GM19468 (cell line): ENCODE measurements around the gene APBB3.
A peak's percentile ranks its signal among the peaks of the same experiment; 100 is the strongest.

Source experiments
- ATAC-seq: cut with Tn5 transposase; IDR thresholded peaks from one replicate; pipeline ENCODE4 v1.9.1; 2021; ENCODE audit warnings: mild to moderate bottlenecking, moderate library complexity, moderate number of reproducible peaks; ENCODE audit not compliant: unreplicated experiment; ENCODE audit errors: extremely low read depth

The APBB3 gene

DNA sequence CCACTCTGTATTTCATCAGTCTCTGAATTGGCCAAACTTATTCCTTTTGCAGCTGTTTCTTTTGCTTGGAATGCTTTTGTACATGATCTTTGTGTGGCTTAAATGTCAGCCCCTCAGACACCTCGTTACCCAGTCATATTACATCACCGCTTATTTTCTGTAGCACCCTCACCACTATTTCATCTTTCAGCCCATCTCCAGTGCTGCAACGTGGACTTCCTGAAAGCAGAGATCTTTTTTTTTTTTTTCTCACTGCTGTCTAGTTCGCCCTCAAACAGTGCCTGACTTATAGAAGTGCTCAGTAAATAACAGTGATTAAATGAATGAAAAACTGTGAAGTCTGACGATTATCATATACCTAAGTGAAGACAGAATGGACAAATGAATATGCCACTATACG is 8.0 kb downstream of the APBB3 start:
- no peak for ATAC-seq

DNA sequence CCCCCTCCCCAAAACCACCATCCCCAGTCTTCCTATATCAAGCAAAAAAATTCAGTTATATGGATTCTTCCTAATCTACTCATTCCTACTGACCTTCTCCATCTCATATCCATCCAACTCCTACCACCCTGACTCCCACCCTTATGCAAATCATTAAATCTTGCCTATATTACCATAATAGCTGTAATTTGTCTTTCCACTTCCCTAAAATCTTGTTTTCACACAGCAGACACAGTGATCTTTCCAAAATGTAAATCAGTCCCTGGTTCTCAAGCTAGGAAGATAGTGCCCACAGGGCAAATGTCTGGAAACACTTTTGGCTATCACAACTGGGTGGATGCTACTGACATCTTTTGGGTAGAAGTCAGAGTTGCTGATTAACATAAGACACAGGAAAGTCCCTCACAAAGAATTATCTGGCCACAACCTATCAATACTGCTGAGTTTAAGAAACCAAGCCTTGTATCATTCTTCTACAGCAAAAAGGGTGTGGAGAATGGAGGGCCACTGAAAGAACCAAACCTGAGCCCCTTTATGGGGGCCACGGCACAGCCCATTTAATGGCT is 8.6 kb downstream of the APBB3 start:
- no peak for ATAC-seq

DNA sequence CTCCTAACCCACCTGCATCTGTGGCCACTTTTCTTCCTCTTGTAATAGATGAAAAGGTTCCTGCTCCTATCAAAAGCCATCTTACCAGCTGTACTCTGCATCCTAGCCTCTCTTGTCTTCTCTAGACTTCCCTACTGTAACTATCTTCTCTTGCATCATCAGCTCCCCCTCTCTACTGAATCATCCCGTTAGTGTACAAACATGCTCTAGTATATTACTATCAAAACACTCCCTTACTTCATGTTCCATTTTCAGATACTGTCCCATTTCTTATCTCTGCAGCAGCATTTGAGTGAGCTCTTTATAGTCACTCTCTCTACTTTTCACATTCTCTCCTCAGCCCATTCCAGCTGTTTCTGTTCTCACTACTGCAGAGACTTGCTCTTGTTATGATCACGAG is 9.9 kb downstream of the APBB3 start:
- ATAC-seq: no peak

DNA sequence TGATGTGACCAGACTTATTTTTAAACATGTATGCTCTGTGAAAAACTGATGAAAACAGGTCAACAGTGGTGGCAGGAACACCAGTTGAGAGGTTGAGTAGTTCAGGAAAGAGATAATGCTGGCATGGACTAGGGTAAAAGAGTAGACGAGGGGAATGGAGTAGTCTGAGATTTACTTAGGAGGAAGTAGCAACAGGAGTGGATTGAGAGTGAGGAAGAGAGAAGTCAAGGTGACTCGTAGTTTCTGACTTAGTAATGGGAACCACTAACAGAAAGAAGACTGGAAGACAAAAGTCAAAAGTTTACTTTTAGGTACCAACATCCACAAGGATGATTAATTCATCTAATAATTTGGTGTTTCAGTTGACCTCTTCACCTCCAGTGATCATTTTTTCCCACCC is 10.7 kb downstream of the APBB3 start:
- ATAC-seq: no peak

DNA sequence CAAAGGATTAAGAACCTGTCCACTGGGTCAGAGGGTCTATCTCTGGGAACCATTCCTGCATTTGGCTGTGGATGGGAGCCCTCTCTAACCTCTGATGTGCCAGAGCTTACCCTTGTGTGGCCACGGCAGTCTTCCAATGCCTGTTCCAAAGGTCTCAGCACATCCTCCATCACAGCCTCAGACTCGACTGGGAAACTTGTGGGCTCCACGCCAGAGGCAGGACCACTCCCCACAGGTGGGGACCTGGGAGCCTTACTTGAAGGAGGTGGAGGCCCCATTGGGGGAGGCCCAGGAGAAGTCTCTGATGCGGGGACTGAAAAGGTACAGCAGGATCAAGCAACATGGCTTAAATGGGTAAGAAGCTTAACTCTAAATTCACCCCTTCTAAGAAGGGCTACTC is 12.5 kb downstream of the APBB3 start:
- ATAC-seq: no peak

DNA sequence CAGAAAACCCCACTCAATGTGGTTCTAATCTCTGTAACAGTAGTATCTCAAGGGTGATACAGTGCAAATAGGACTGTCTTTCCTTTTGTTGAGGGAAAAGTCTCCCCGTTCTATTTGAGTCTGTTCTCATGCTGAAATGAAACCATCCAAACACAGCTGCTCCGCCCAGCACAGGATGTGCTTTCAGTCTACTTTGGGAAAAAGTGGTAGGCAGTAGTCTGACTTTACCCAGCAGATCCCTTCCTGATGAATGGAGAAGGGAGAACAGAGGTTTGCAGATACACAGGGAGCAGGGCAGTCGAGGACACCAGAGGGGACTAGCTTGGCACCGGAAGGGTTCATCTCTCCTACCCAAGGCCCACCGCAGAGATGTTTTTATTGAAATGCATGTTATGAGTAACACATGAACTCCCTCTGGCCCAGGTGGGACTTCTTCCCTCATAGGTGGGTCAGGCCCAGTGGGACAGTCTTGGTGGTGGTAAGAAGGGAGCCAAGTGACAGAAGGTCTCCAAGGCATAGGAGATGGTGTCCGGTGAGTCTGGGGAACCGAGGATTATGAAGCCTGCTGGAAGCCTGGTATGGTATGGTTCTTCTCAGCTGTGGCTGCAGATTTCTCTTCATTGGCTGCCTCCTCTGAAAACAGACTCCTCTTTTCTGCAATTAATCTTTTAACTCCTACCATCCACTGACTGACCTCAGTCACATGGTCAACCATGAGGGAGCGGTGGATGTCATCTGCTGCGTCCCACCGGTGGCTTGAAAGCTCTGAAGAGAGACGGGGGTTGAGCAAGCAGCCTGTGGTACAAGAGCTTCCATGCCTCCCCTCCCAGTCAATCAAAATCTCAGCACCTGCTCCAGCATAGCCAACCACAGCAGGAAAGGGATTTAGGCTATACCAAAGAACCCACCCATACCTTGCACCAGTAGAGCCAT is 14.0 kb downstream of the APBB3 start:
- ATAC-seq: no peak

DNA sequence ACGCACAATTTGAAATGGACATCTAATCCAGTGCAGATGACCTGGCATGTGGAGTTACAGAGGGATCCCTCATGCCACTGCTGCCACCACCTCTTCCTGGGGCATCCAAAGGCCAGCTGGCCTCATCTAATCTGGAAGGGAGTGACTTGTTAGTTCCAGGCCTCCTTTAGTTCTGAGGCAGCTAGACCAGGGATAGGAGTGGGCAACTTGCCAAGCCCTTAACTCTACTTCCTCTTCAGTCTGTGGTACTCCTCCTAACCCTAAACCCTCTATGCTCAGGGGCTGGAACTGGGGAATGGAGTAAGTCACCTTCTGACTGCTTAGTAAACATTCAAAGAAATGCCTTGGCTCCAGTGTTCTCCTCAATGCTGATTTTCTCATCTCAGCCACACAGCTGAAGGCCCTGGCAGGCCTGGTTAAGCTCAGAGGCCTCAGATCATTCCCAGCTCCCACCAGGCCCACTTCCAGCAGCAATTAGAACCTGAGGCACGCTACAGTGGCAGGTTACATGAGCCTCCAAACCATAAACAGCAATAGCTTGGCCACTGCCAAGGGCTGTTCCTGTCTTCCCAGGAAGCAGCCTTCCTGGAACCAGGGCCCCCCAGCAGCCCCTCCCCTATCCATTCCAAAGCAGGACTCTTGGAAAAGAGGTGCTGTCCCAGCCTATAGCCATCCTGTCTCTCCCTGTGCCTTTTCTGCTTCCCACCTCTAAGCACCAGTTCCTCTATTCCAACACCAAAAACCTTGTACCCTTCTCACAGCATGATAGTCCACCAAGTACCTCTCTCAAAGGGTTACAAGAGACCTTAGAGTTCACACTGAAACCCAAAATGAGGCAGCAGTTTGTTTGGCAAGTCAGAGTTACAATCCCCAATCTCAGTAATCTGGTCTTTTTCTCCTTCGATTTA is 14.9 kb downstream of the APBB3 start:
- no peak for ATAC-seq

DNA sequence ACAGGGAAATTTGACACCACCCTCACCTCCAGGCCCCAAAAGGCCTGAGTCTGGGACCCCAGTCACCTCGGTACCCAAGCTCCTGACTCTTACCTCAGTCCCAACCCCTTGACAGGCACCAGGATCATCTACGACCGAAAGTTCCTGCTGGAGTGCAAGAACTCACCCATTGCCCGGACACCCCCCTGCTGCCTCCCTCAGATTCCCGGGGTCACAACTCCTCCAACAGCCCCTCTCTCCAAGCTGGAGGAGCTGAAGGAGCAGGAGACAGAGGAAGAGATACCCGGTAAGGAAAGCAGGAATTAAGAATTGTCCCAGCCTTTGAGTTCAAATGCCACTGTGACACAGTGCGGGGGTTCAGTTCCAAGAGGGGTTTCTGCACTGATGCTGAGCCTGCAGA is 15.6 kb downstream of the APBB3 start:
- no peak for ATAC-seq

DNA sequence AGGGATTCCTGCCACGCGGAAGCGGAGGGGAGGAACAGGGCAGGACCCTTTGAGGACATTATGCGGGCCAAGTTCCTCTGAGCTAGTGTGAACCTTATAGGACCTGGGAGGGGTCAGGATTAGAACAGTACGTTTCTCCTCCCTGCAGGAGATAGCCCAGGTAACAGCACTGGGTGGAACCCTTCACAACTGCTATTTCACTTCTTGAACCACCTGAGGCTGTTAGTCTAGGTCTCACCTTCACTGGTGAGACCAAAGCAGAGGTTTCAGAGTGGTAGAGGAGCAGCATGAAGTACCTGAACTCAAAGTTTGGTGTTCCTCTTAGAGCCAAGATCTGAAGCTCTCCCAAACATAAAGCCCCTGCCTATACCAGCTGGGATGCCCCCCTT is 16.1 kb downstream of the APBB3 start:
- no peak for ATAC-seq

DNA sequence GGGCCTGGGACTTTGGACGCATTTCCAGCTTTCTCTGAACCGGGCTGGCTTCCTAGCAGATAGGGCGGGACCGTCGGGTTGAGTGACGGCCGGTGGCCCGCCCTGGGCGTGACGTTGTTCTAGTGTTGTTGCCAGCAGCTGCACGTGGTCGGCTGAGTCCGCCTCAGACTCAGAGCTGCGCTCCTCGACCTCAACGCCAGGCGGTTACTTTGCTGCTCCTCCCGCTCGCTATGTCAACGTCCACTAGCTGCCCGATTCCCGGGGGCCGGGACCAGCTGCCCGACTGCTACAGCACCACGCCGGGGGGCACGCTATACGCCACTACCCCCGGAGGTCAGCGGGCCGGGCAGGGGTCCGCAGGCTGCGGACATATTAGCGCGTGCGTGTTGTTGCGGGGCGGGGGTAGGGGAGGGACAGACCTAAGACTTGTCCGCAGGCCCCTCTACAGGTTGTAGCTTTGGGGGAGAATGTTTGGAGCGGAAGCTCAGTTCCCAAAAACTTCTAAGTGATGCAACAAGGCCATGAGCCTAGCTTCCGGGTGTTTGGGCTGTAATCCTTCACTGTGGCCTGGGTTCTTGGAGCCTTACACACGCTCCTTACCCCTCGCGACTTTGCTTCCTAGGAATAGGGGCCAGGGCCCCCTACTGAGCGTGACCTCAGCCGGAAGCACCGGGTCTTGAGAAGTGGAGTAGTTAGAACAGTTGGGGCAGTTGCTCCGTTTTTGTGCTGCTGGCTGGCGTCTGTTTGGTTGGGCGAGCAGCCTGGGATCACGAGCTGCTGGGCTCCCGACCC is 16.7 kb downstream of the APBB3 start, which contains the start of gene EIF4EBP3:
Gene EIF4EBP3, plus strand, starts transcription at position 155 of the 792 bp plus-strand sequence. Its CDS starts 76 bp downstream, at position 231.
- peak; percentile 98 for ATAC-seq

DNA sequence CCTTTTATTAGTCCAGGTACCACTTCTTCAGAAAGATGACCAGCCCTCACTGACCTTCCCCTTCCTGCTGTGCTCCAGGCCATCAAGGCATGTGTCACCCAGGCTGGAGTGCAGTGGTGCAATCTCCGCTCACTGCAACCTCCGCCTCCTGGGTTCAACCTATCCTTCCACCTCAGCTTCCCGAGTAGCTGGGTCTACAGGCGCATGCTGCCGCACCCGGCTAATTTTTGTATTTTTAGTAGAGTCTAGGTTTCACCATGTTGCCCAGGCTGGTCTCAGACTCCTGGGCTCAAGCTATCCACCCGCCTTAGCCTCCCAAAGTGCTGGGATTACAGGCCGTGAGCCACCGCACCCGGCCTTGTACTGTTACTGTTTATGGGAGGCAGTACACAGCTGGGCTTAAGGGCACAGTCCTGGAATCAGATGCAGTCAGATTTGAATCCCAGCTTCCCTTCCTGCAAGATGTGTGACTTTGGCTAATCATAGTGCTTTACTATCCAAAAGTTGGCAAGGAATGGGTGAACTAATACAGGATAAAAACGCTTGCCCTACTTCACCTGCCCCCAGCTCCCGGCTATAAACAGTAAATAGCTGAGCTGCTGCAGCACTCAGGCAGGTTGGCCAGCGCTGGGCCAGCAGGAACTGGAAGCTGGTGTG is 17.4 kb downstream of the APBB3 start:
- ATAC-seq: no peak

DNA sequence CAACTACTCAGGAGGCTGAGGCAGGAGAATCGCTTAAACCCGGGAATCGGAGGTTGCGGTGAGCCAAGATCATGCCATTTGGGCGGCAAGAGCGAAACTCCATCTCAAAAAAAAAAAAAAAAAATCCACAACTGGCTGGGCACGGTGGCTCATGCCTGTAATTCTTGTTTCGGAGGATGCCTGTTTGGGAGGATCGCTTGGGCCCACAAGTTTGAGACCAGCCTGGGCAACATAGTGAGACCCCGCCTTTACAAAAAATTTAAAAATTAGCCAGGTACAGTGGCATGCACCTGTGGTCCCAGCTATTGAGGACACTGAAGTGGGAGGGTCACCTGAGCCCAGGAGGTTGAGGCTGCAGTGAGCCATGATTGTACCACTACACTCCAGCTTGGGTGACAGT is 18.8 kb downstream of the APBB3 start:
- no peak for ATAC-seq

DNA sequence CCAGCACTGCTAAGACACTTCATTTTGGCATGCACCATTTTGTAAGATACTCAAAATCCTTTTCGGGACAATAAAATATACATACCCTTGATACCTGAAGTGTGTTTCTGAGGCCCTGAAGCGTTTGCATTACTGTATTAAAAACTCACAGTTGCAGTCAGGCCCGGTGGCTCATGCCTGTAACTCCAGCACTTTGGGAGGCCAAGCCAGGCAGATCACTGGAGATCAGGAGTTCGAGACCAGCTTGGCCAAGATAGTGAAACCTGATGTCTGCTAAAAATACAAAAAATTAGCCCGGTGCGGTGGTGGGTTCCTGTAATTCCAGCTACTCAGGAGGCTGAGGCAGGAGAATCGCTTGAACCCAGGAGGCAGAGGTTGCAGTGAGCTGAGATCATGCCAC is 19.4 kb downstream of the APBB3 start:
- no peak for ATAC-seq

DNA sequence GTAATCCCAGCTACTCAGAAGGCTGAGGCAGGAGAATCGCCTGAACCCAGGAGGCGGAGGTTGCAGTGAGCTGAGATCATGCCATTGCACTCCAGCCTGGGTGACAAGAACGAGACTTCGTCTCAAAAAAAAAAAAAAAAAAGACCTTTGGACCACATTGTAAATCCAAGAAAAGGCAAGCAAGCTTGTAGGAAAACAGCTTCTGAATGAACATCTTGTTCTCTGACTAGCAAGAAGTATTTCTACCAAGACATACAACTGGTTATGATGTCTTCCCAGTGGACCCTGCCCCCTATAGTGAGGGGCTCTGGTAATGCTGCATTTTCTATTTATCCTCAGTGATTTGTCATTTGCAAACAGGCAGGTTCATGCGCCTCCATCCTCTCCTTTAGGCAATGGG is 21.4 kb downstream of the APBB3 start:
- no peak for ATAC-seq

DNA sequence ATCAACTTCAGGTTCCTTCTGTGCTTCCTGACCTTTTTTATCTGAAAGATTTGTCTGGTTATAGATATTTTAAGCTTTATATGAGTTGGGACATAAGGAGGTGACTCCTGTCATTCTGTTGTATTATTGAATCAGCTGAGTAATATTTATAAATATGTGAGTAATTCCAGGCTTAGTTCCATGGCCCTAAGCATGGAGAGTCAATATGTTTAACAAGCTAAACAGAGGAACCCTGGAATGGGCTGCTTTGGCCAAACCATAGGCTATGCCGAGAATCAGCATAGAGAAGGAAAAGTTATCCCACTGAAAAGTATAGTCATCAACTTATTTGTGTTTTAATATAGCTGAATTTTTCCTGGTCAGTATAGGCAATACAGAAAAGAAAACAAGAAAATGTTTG is 24.2 kb downstream of the APBB3 start:
- ATAC-seq: no peak

DNA sequence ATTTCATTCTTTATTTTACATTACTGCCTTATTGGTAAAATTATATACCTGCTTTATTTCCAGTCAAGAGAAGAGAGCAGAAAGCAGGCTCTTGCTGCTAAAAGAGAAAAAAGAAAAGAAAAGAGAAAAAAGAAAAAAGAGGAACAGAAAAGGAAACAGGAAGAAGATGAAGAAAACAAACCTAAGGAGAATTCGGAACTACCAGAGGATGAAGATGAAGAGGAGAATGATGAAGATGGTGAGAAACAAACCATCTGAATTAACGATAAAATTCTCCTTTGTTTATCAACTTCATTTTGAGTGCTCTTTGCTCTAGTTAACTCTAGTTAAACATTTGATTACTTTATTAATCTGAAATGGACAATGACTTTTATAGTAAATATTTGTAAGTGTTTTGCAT is 40.4 kb downstream of the APBB3 start:
- no peak for ATAC-seq

DNA sequence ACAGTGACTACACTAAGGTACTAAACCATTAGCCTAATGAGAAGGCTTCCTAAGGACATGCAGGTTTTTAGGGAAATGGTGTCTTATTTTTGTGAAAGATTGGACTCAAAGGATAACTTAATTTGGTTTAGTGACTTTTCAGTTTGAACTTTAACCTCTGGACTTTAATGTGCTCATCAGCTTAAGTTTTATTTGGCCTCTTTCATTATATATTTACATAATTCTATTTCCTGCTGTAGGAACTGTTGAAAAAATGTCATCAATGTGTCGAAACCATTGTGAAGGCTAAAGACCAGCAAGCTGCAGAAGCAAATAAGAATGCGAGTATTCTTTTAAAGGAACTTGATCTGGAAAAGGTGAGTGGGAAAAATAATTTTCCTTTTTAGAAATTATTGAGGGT is 51.3 kb downstream of the APBB3 start:
- no peak for ATAC-seq

DNA sequence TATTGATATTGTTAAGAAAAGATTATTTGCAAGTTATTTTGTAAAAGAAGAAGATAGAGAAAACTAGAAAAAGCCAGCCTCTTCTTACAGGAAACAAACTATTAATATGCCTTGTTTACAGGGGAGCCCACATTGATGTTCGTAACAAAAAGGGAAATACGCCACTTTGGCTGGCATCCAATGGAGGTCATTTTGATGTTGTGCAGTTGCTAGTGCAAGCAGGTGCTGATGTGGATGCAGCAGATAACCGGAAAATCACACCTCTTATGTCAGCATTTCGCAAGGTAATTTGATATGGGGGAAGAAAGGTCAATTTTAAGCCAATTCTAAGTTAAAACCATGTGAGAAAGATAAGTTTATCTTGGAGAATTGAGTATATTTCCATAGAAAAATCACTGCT is 54.5 kb downstream of the APBB3 start:
- ATAC-seq: no peak
